Parathyroid adenoma (tissue), 2 donors: Measurements from ENCODE around the gene PIGK.
"Not testable (repeated sequence)": the region's sequence is repeated elsewhere in the genome, so short reads cannot be mapped to it uniquely, and the experiment has no call there.

Experiments
- H2AFZ ChIP-seq: fragments of 300-600 bp; sonication (generic); one replicate; pipeline ENCODE4 v1.7.0; 2017; ENCODE audit warnings: antibody characterized with exemption, mild to moderate bottlenecking
- H3K27ac ChIP-seq: fragments of 300-600 bp; sonication (generic); one replicate; pipeline ENCODE4 v1.7.0; 2017
- H3K27me3 ChIP-seq: fragments of 300-600 bp; sonication (generic); one replicate; pipeline ENCODE4 v1.7.0; 2017; ENCODE audit warnings: low read length; ENCODE audit not compliant: control insufficient read depth, insufficient read depth
- H3K36me3 ChIP-seq: fragments of 300-600 bp; sonication (generic); one replicate; pipeline ENCODE4 v1.7.0; 2017; ENCODE audit warnings: low read length; ENCODE audit not compliant: control insufficient read depth, insufficient read depth
- H3K4me1 ChIP-seq: fragments of 300-600 bp; sonication (generic); one replicate; pipeline ENCODE4 v1.7.0; 2017; ENCODE audit warnings: control low read depth
- H3K4me2 ChIP-seq: fragments of 300-600 bp; sonication (generic); one replicate; pipeline ENCODE4 v1.7.0; 2017; ENCODE audit warnings: low read length
- H3K4me3 ChIP-seq: fragments of 300-600 bp; sonication (generic); one replicate; pipeline ENCODE4 v1.7.0; 2017; ENCODE audit warnings: low read depth, low read length
- H3K79me2 ChIP-seq: fragments of 300-600 bp; sonication (generic); one replicate; pipeline ENCODE4 v1.7.0; 2017; ENCODE audit warnings: control low read depth
- H3K9ac ChIP-seq: fragments of 300-600 bp; sonication (generic); one replicate; pipeline ENCODE4 v1.7.0; 2017; ENCODE audit warnings: mild to moderate bottlenecking
- H3K9me3 ChIP-seq: fragments of 300-600 bp; sonication (generic); one replicate; pipeline ENCODE4 v1.7.0; 2017; ENCODE audit warnings: low read length; ENCODE audit not compliant: control insufficient read depth
- TF ChIP-seq, protein P1 (sequence below): fragments of 300-600 bp; sonication (generic); IDR thresholded peaks from one replicate; pipeline ENCODE4 v1.7.0; 2017; ENCODE audit warnings: antibody characterized with exemption, mild to moderate bottlenecking
- donor health status: primary hyperparathyroidism.

The PIGK gene

DNA sequence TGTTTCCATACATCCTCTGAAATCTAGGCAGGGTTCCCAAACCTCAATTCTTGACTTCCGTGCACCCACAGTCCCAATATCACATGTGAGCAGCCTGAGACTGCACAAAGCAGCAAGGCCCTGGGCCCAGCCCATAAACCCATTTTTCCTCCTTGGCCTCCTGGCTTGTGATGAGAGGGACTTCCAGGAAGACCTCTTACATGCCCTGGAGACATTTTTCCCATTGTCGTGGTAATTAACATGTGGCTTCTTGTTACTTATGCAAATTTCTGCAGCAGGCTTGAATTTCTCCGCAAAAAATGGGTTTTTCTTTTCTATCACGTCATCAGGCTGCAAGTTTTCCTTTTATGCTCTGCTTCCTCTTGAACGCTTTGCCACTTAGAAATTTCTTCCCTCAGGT, 3.3 kb upstream of the PIGK start:
- H3K36me3 ChIP-seq = no peaks in the 10 kb centered on the region
- no peaks in the 10 kb centered on the region for H3K9me3 ChIP-seq
- TF ChIP-seq, protein P1, sequence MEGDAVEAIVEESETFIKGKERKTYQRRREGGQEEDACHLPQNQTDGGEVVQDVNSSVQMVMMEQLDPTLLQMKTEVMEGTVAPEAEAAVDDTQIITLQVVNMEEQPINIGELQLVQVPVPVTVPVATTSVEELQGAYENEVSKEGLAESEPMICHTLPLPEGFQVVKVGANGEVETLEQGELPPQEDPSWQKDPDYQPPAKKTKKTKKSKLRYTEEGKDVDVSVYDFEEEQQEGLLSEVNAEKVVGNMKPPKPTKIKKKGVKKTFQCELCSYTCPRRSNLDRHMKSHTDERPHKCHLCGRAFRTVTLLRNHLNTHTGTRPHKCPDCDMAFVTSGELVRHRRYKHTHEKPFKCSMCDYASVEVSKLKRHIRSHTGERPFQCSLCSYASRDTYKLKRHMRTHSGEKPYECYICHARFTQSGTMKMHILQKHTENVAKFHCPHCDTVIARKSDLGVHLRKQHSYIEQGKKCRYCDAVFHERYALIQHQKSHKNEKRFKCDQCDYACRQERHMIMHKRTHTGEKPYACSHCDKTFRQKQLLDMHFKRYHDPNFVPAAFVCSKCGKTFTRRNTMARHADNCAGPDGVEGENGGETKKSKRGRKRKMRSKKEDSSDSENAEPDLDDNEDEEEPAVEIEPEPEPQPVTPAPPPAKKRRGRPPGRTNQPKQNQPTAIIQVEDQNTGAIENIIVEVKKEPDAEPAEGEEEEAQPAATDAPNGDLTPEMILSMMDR = no peak

DNA sequence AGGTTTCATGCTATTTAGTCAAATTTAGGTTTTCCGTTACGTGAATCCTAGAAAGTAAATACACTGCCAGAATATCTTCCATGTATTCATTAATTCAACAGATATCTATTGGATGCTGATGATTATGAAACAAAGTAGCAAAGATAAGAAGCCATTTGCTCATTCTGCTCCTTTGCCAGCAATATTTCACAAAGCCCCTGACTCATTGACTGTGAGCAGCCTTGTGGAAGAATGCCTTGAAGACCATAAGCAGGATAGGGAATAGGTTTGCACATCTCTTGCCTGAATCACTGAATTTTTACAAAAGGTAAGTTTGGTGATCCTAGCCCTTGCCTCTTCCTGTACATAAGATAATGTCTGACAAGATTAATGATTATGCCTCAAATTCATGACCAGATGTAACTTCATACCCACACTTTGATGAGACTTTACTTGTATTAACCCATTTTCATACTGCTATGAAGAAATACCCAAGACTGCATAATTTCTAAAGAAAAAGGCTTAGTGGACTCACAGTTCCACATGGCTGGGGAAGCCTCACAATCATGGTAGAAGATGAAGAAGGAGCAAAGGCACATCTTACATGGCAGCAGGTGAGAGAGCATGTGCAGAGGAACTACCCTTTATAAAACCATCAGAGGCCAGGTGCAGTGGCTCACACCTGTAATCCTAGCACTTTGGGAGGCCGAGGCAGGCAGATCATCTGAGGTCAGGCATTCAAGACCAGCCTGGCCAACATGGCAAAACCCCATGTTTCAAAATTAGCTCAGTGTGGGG, 1.6 kb upstream of the PIGK start:
- H3K27me3 ChIP-seq = no peaks in the 10 kb centered on the region
- H3K4me2 ChIP-seq = no peak overlapping the region
- no peak overlapping the region for H2AFZ ChIP-seq
- no peak overlapping the region for H3K4me3 ChIP-seq
- H3K79me2 ChIP-seq = no peaks in the 10 kb centered on the region
- no peak overlapping the region for H3K9ac ChIP-seq
- H3K9me3 ChIP-seq = no peaks in the 10 kb centered on the region
- no peak overlapping the region for H3K27ac ChIP-seq
- TF ChIP-seq, protein P1 = no peak
- no peaks in the 10 kb centered on the region for H3K4me1 ChIP-seq
- H3K36me3 ChIP-seq = no peaks in the 10 kb centered on the region

More for the DNA sequence above, 3.3 kb upstream of the PIGK start:
- Histone ChIP-seq H3K27ac (no peak overlapping the region), H3K4me3 (no peak overlapping the region), H3K4me1 (no peaks in the 10 kb centered on the region), H3K79me2 (no peaks in the 10 kb centered on the region), H3K27me3 (no peaks in the 10 kb centered on the region), H2AFZ (no peak overlapping the region), H3K9ac (no peak overlapping the region), H3K4me2 (no peak overlapping the region)

DNA sequence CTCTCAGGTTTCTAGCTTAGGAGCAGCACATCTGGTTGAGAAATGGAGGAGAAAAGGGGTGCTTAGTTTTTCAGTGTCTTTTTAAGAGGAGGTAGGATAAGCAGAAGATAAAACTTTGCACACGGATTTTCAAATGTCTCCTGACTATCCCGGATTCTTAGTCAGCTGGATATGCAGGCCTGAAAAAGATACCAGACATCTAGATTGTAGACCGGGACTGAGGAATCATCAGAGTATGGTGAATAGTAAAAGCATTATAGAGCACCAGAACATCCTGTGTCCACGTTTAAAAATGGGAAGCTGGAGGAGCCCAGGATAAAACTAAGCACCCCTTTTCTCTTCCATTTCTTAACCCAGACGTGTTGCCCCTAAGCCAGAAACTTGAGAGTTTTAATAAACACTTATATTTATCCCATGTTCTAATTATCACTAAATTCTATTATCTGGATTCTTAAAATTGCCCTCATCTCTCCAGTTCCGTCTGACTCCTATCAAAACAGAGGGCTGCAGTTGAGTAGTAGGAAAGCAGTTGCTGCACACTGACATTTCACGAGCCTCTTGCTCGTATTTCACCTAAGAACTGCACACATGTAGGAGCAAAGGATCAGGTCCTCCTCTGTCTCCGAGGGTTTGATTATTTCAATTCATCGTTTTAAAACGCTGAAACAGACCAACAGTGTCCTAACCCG, 609 bp downstream of the PIGK start:
- Histone ChIP-seq H3K4me1 (no peaks in the 10 kb centered on the region), H3K4me2 (peak overlapping the region; percentile 75), H3K9me3 (no peaks in the 10 kb centered on the region), H3K27ac (peak overlapping the region; percentile 80), H3K9ac (no peak overlapping the region), H2AFZ (peak overlapping the region; percentile 92), H3K36me3 (no peaks in the 10 kb centered on the region), H3K4me3 (peak overlapping the region; percentile 94), H3K27me3 (no peaks in the 10 kb centered on the region), H3K79me2 (no peaks in the 10 kb centered on the region)
- TF ChIP-seq, protein P1 = no peak

DNA sequence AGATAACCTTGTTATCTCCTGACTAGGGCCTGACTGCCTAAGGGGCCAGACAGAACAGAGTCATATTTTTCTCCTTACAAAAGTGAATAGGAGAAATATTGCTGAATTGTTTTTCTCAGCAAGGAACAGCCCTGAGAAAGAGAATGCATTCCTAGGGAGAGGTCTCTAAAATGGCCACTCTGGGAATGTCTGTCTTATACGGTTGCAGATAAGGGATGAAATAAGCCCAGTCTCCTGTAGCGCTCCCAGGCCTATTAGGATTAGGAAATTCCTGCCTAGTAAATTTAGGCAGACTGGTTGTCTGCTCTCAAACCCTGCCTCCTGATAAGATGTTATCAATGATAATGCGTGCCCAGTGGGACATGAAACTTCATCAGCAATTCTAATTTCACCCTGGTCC, 15.2 kb downstream of the PIGK start:
- H2AFZ ChIP-seq, H3K9ac ChIP-seq, H3K79me2 ChIP-seq, H3K27ac ChIP-seq, H3K9me3 ChIP-seq, H3K36me3 ChIP-seq, H3K4me1 ChIP-seq, H3K4me3 ChIP-seq, H3K27me3 ChIP-seq, H3K4me2 ChIP-seq: not testable (repeated sequence)

DNA sequence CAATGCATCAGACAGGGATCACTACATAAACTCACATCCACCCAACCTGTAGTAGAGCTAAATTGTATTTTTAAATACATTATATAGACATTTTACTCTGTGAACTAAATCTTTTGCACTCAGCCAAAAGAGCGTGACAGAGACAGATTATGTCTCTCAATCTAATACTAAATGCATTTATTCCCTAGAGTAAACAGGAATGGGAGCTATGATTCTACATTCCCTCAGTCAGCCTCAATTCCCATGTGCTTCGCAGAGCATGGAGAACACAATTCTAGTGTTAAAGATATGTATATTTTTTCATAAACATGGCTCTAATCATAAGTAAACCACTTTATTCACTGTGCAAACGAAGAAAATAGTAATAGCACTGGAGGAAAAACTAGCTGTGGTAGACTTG, 16.5 kb downstream of the PIGK start:
- Histone ChIP-seq H2AFZ (no peak overlapping the region), H3K27ac (no peak overlapping the region), H3K27me3 (no peaks in the 10 kb centered on the region), H3K4me2 (no peak overlapping the region), H3K9ac (no peak overlapping the region), H3K9me3 (no peaks in the 10 kb centered on the region), H3K4me1 (no peaks in the 10 kb centered on the region), H3K79me2 (no peaks in the 10 kb centered on the region), H3K4me3 (no peak overlapping the region), H3K36me3 (no peaks in the 10 kb centered on the region)
- TF ChIP-seq, protein P1 = no peak
